ENCODE results near the gene MRPS6. TPM values are rescaled to one million over a fixed set of nuclear protein-coding genes. Genes with fewer than 3 reads are reported as not detected.

The MRPS6 gene
- total RNA-seq, 4 donors from 2014 or later: 19.5 to 44.0 (median 40.9) TPM

- Histone ChIP-seq H3K27me3 (no peaks in the 10 kb centered on the region), H3K9me3 (no peaks in the 10 kb centered on the region), H3K27ac (replicated peaks in 1 of 4) (no peak overlapping the region), H3K4me3 (no peak overlapping the region), H3K36me3 (peaks cover 0 to 9% (median 4%) of the 10 kb centered on the region in 4 donors), H3K4me1 (peaks cover 0 to 15% (median 11%) of the 10 kb centered on the region in 4 donors)
- 73% methylated on average over 3 of the region's 3 CpGs for WGBS
- peak; percentile 42 for DNase-seq (ENCODE audit: extremely low spot score)
- intact Hi-C loops (cut with DNase I): no loop called here
- no peak for TF ChIP-seq CTCF (IDR thresholded peaks at IDR 0.05)
- no peak for TF ChIP-seq POLR2AphosphoS5 (IDR thresholded peaks at IDR 0.05)
- TF ChIP-seq POLR2A (IDR thresholded peaks at IDR 0.05; ENCODE audit: low read depth): no peak
- TF ChIP-seq EP300 (IDR thresholded peaks at IDR 0.05): no peak
These were observed 75.0 kb downstream of the MRPS6 start for GRCh38 chr21:34148419-34148804.

GRCh38 chr21:34148826-34149558 is 75.6 kb downstream of the MRPS6 start:
- TF ChIP-seq CTCF (IDR thresholded peaks at IDR 0.05) (no peak), POLR2AphosphoS5 (IDR thresholded peaks at IDR 0.05) (no peak), POLR2A (IDR thresholded peaks at IDR 0.05; ENCODE audit: low read depth) (no peak), EP300 (IDR thresholded peaks at IDR 0.05) (no peak)
- intact Hi-C loops (cut with DNase I): no loop called here

GRCh38 chr21:34152500-34152899 is 79.1 kb downstream of the MRPS6 start:
- Histone ChIP-seq H3K4me3 (no peak overlapping the region), H3K36me3 (no peaks in the 10 kb centered on the region), H3K27ac (replicated peaks in 1 of 4) (no peak overlapping the region), H3K27me3 (no peaks in the 10 kb centered on the region), H3K9me3 (no peaks in the 10 kb centered on the region), H3K4me1 (peaks cover 9 to 20% (median 16%) of the 10 kb centered on the region in 4 donors)
- TF ChIP-seq EP300 (IDR thresholded peaks at IDR 0.05) (no peak), CTCF (IDR thresholded peaks at IDR 0.05) (no peak), POLR2AphosphoS5 (IDR thresholded peaks at IDR 0.05) (no peak), POLR2A (IDR thresholded peaks at IDR 0.05; ENCODE audit: low read depth) (no peak)
- no peak for DNase-seq (ENCODE audit: extremely low spot score)
- intact Hi-C loops (cut with DNase I): no loop called here
- WGBS: 91% methylated on average over 5 of the region's 5 CpGs

More at GRCh38 chr21:34148826-34149558, 75.6 kb downstream of the MRPS6 start:
- WGBS: 82% methylated on average over 7 of the region's 7 CpGs
- no peak overlapping the region for H3K4me3 ChIP-seq
- H3K27me3 ChIP-seq: no peaks in the 10 kb centered on the region
- peak; percentile 21 for DNase-seq (ENCODE audit: extremely low spot score)
- peaks cover 0 to 3% (median 2%) of the 10 kb centered on the region in 4 donors for H3K36me3 ChIP-seq
- H3K27ac ChIP-seq (replicated peaks in 1 of 4): no peak overlapping the region
- peaks cover 0 to 10% (median 8%) of the 10 kb centered on the region in 4 donors for H3K4me1 ChIP-seq
- H3K9me3 ChIP-seq: no peaks in the 10 kb centered on the region

- WGBS: 91% methylated on average over 5 of the region's 5 CpGs
- intact Hi-C loops (cut with DNase I): no loop called here
- no peaks in the 10 kb centered on the region for H3K27me3 ChIP-seq
- H3K27ac ChIP-seq (replicated peaks in 1 of 4): no peak overlapping the region
- no peak for DNase-seq (ENCODE audit: extremely low spot score)
- no peak overlapping the region for H3K4me3 ChIP-seq
- H3K9me3 ChIP-seq: no peaks in the 10 kb centered on the region
- H3K4me1 ChIP-seq: peaks cover 9 to 12% (median 11%) of the 10 kb centered on the region in 4 donors
- H3K36me3 ChIP-seq: no peaks in the 10 kb centered on the region
- no peak for TF ChIP-seq EP300 (IDR thresholded peaks at IDR 0.05)
- TF ChIP-seq POLR2AphosphoS5 (IDR thresholded peaks at IDR 0.05): no peak
- no peak for TF ChIP-seq POLR2A (IDR thresholded peaks at IDR 0.05; ENCODE audit: low read depth)
- no peak for TF ChIP-seq CTCF (IDR thresholded peaks at IDR 0.05)
These were observed 81.5 kb downstream of the MRPS6 start for GRCh38 chr21:34154878-34155277.

All from esophagus muscularis mucosa (tissue), 4 donors.